IMR-90 (cell line): ENCODE measurements around the gene DUS1L. TPM values are rescaled to one million over a fixed set of nuclear protein-coding genes. Genes with fewer than 3 reads are reported as not detected.

Source experiments
- ATAC-seq: fragments of 200-7000 bp; cut with Tn5 transposase; 2 replicates; pipeline ENCODE4 v1.9.1; 2020; ENCODE audit warnings: low read depth, mild to moderate bottlenecking, moderate library complexity
- BruUV-seq: library from RNA; stranded (reverse); fragments of 400-500 nt; replicated peaks from 2 replicates; lab custom pipeline; 2021; lab: Mats Ljungman, UMichigan
- CTCF ChIA-PET: fragments of 300-600 bp; formaldehyde crosslinking; extraction: SDS; loops from one replicate; lab custom pipeline; 2021; ENCODE audit warnings: antibody characterized with exemption; lab: Yijun Ruan, JAX
- POLR2A ChIA-PET: fragments of 300-600 bp; sonication (Branson Sonifier 250); formaldehyde crosslinking; loops from one replicate; lab custom pipeline; 2022; ENCODE audit warnings: antibody characterized with exemption; ENCODE audit not compliant: unreplicated experiment; lab: Charles Lee
- DNase-seq: peaks from one replicate; pipeline ENCODE4 v3.0.0; 2013
- H2AFZ ChIP-seq: replicated peaks from 2 replicates; pipeline ENCODE3; 2013; ENCODE audit warnings: low read length, mild to moderate bottlenecking; ENCODE audit not compliant: poor library complexity
- H2AK5ac ChIP-seq: 2 replicates; pipeline ENCODE4 v1.6.1; 2013; ENCODE audit warnings: low read depth, low read length, inconsistent platforms
- H2AK9ac ChIP-seq: replicated peaks from 2 replicates; pipeline ENCODE3; 2013; ENCODE audit warnings: mild to moderate bottlenecking, low read depth, low read length, moderate library complexity; ENCODE audit not compliant: poor library complexity
- H2BK120ac ChIP-seq: 2 replicates; pipeline ENCODE4 v1.6.1; 2013; ENCODE audit warnings: low read depth, low read length, inconsistent platforms
- H2BK15ac ChIP-seq: 3 replicates; pipeline ENCODE4 v1.6.1; 2013; ENCODE audit warnings: low read depth, low read length, inconsistent platforms
- H2BK20ac ChIP-seq: 2 replicates; pipeline ENCODE4 v1.6.1; 2013; ENCODE audit warnings: low read depth, mild to moderate bottlenecking, inconsistent platforms, low read length, moderate library complexity
- H2BK5ac ChIP-seq: 2 replicates; pipeline ENCODE4 v1.6.1; 2013; ENCODE audit warnings: mild to moderate bottlenecking, low read depth, low read length, inconsistent platforms; ENCODE audit not compliant: poor library complexity, severe bottlenecking
- H3K14ac ChIP-seq: replicated peaks from 2 replicates; pipeline ENCODE4 v1.6.1; 2013; ENCODE audit warnings: low read depth, low read length, inconsistent platforms
- H3K18ac ChIP-seq: 2 replicates; pipeline ENCODE4 v1.6.1; 2013; ENCODE audit warnings: low read depth, low read length, control low read depth
- H3K23ac ChIP-seq: 2 replicates; pipeline ENCODE4 v1.6.1; 2013; ENCODE audit warnings: low read depth, low read length, inconsistent platforms
- H3K27ac ChIP-seq: 2 replicates; pipeline ENCODE4 v1.5.1; 2013; ENCODE audit warnings: mild to moderate bottlenecking, control low read depth, low read length; ENCODE audit not compliant: insufficient read depth
- H3K27me3 ChIP-seq: 2 replicates; pipeline ENCODE4 v1.6.1; 2013; ENCODE audit warnings: low read length; ENCODE audit not compliant: control insufficient read depth, insufficient read depth
- H3K36me3 ChIP-seq: 2 replicates; pipeline ENCODE4 v1.6.1; 2013; ENCODE audit warnings: low read length, mixed read lengths; ENCODE audit not compliant: control insufficient read depth, insufficient read depth
- H3K4ac ChIP-seq: 2 replicates; pipeline ENCODE4 v1.6.1; 2013; ENCODE audit warnings: low read depth, low read length, inconsistent platforms
- H3K4me1 ChIP-seq: 2 replicates; pipeline ENCODE4 v1.6.1; 2013; ENCODE audit warnings: low read length, mixed read lengths; ENCODE audit not compliant: control insufficient read depth, insufficient read depth
- H3K4me2 ChIP-seq: 2 replicates; pipeline ENCODE4 v1.6.1; 2013; ENCODE audit warnings: low read depth, mild to moderate bottlenecking, control low read depth, low read length, moderate library complexity
- H3K4me3 ChIP-seq: 2 replicates; pipeline ENCODE4 v1.5.1; 2013; ENCODE audit warnings: low read depth, mild to moderate bottlenecking, control low read depth, low read length, moderate library complexity; ENCODE audit not compliant: insufficient read depth
- H3K56ac ChIP-seq: 2 replicates; pipeline ENCODE4 v1.6.1; 2013; ENCODE audit warnings: low read length, inconsistent platforms; ENCODE audit not compliant: insufficient read depth; ENCODE audit errors: extremely low read depth
- H3K79me1 ChIP-seq, 2 experiments: 2 replicates each; pipeline ENCODE4 v1.6.1; 2013; ENCODE audit warnings: low read length in 2 of 2, inconsistent platforms in 1 of 2, low read depth in 1 of 2
- H3K9ac ChIP-seq: 2 replicates; pipeline ENCODE4 v1.6.1; 2013; ENCODE audit warnings: low read depth, low read length, control low read depth
- H3K9me1 ChIP-seq: 2 replicates; pipeline ENCODE4 v1.6.1; 2013; ENCODE audit warnings: low read length, inconsistent platforms; ENCODE audit not compliant: insufficient read depth
- H3K9me3 ChIP-seq: 2 replicates; pipeline ENCODE4 v1.6.1; 2013; ENCODE audit warnings: low read length; ENCODE audit not compliant: control insufficient read depth, insufficient read depth
- H4K20me1 ChIP-seq: 2 replicates; pipeline ENCODE4 v1.6.1; 2013; ENCODE audit warnings: low read length, inconsistent platforms; ENCODE audit not compliant: insufficient read depth
- H4K5ac ChIP-seq: 2 replicates; pipeline ENCODE4 v1.6.1; 2013; ENCODE audit warnings: mild to moderate bottlenecking, low read depth, low read length, control low read depth
- H4K8ac ChIP-seq, 2 experiments: 2 replicates each; pipeline ENCODE4 v1.6.1; 2013; ENCODE audit warnings: low read depth in 2 of 2, low read length in 2 of 2, control low read depth in 1 of 2, inconsistent platforms in 1 of 2
- H4K91ac ChIP-seq: 2 replicates; pipeline ENCODE4 v1.6.1; 2013; ENCODE audit warnings: low read depth, low read length, inconsistent platforms; ENCODE audit not compliant: insufficient read depth
- BHLHE40 ChIP-seq: fragments of 150-350 bp; IDR thresholded peaks from 2 replicates; pipeline ENCODE4 v1.6.1; 2016; ENCODE audit warnings: mild to moderate bottlenecking, low read depth, low read length
- CHD1 ChIP-seq: IDR thresholded peaks from 2 replicates; pipeline ENCODE4 v1.6.1; 2012; ENCODE audit warnings: low read depth, low read length, improper control_type of control experiment
- MXI1 ChIP-seq: IDR thresholded peaks from 2 replicates; pipeline ENCODE4 v1.6.1; 2012; ENCODE audit warnings: low read depth, mild to moderate bottlenecking, low read length, moderate library complexity, borderline replicate concordance
- RAD21 ChIP-seq: IDR thresholded peaks from 2 replicates; pipeline ENCODE4 v1.6.1; 2012; ENCODE audit warnings: low read length, improper control_type of control experiment
- WGBS, 2 experiments: methylation state at CpG; one replicate each; pipeline versions ENCODE4 v1.1.5 to v1.1.7; 2013; ENCODE audit warnings: missing lambda C conversion rate in 2 of 2; ENCODE audit not compliant: insufficient read length in 1 of 2; ENCODE audit errors: extremely low coverage in 2 of 2; 5-methylcytosine and 5-hydroxymethylcytosine counted together
- dilution Hi-C: fragments of 300-500 bp; cut with HindIII; formaldehyde crosslinking; loops from one replicate; pipeline ENCODE4 v1.14.3; 2018; ENCODE audit warnings: low sequenced_read_pairs; ENCODE audit not compliant: unreplicated experiment
- in situ Hi-C: fragments of 300-500 bp; cut with MboI; formaldehyde crosslinking; loops from 3 replicates; pipeline ENCODE4 v1.14.3; 2019; ENCODE audit warnings: low sequenced_read_pairs, inconsistent platforms, mixed read lengths
- intact Hi-C: fragments of 100-400 bp; cut with micrococcal nuclease; formaldehyde crosslinking; loops from 2 replicates; pipeline ENCODE4 v1.10.0; 2022
- polyA plus RNA-seq, 3 experiments: library from polyadenylated mRNA; depleted of rRNA; stranded (reverse); fragments of >200 nt; gene quantifications; 2 replicates each; pipeline ENCODE4 v1.2.3, GENCODE V29; 2012; ENCODE audit warnings: low replicate concordance in 1 of 3
- total RNA-seq: library from RNA; depleted of rRNA; stranded (reverse); fragments of >200 nt; gene quantifications from 2 replicates; pipeline ENCODE4 v1.2.3, GENCODE V29; 2012
- TF ChIP-seq, protein P1 (sequence below): conservative IDR thresholded peaks from 2 replicates; pipeline ENCODE4 v1.5.1; 2012; ENCODE audit warnings: mild to moderate bottlenecking, low read depth, low read length, improper control_type of control experiment

The DUS1L gene
- total and polyA plus RNA-seq, 2 of the 4 experiments (the other 2 are of a cell fraction): 29.0 to 76.9 TPM

DNA sequence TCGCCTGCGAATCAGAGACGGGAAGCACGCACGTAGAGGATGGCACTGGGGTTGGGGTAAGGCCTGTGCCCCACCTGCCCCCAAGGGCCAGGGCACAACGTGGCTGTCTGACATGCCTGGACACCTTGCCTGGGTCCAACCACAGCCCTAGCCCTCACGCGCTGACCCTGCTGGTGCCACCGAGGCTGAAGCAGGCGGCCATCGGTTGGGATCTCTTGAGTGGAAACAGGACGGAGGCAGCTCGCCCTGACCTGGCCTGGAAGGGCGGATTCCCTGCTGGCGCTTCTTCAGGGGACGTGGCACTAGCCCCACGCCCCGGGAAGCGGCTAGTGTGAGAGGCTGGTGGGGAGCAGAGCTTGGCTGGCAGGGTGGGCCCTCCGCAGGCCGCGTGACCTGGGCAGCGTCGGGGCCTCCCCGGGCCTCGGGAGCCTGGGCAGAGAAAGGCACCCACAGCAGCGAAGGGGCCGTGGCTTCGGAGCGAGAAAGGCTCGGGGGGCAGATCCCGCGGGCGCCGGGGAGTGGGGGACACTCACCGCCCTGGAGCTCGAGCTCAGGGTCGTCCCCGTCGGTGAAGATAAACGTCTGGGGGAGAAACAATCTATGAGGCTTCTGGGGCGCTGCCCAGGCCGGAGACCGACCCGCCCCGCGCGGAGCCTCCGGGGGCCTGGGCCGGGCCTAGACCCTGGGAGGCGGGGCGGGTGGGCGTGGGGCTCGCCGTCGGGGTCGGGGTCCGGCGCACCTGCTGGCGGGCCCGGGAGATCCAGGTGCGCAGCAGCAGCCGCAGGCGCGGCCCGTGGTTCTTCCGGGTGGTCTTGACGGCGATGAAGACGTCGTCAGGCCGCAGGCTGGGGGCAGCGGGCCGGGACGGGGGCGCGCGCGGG is 14.6 kb downstream of the DUS1L start:
- peaks cover 52% of the 10 kb centered on the region for H3K36me3 ChIP-seq
- in situ Hi-C loops (no loop called here), intact Hi-C loops (no loop called here), dilution Hi-C loops (no loop called here)
- no peaks in the 10 kb centered on the region for H3K27me3 ChIP-seq
- peak overlapping the region; percentile 96 for H2AK5ac ChIP-seq
- no peak overlapping the region for H2BK15ac ChIP-seq
- H3K4me2 ChIP-seq: peak overlapping the region; percentile 91
- H3K4me1 ChIP-seq: peaks cover 18% of the 10 kb centered on the region
- peak overlapping the region; percentile 100 for H2AK9ac ChIP-seq
- H3K4me3 ChIP-seq: peak overlapping the region; percentile 99
- peak overlapping the region; percentile 64 for H3K23ac ChIP-seq
- no peak overlapping the region for H3K56ac ChIP-seq
- no peak for DNase-seq
- H2BK5ac ChIP-seq: peak overlapping the region; percentile 63
- peak; percentile 35 for ATAC-seq
- H3K14ac ChIP-seq: peak overlapping the region; percentile 71
- no peak overlapping the region; the same call in 1 of the 2 replicates for H3K18ac ChIP-seq
- H4K91ac ChIP-seq: peak overlapping the region; percentile 23; the same call in 1 of the 2 replicates
- no peak overlapping the region; the same call in none of the 2 replicates for H2BK120ac ChIP-seq
- H3K9ac ChIP-seq: peak overlapping the region; percentile 65
- peaks cover 7% of the 10 kb centered on the region for H4K20me1 ChIP-seq
- H4K8ac ChIP-seq: peak overlapping the region; percentile 71 to 91; a peak in 3 of 4 replicates
- peak overlapping the region; percentile 81 for H4K5ac ChIP-seq
- TF ChIP-seq CHD1 (no peak), BHLHE40 (no peak), MXI1 (no peak), RAD21 (no peak)
- TF ChIP-seq, protein P1, sequence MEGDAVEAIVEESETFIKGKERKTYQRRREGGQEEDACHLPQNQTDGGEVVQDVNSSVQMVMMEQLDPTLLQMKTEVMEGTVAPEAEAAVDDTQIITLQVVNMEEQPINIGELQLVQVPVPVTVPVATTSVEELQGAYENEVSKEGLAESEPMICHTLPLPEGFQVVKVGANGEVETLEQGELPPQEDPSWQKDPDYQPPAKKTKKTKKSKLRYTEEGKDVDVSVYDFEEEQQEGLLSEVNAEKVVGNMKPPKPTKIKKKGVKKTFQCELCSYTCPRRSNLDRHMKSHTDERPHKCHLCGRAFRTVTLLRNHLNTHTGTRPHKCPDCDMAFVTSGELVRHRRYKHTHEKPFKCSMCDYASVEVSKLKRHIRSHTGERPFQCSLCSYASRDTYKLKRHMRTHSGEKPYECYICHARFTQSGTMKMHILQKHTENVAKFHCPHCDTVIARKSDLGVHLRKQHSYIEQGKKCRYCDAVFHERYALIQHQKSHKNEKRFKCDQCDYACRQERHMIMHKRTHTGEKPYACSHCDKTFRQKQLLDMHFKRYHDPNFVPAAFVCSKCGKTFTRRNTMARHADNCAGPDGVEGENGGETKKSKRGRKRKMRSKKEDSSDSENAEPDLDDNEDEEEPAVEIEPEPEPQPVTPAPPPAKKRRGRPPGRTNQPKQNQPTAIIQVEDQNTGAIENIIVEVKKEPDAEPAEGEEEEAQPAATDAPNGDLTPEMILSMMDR: no peak
- peaks cover 16 to 45% of the 10 kb centered on the region in 2 experiments for H3K79me1 ChIP-seq
- H2AFZ ChIP-seq: peak overlapping the region; percentile 91
- peak overlapping the region; percentile 87 for H3K4ac ChIP-seq
- ChIA-PET CTCF (no interaction called here), POLR2A (interaction anchor here (0.8 kb wide), 1 partner anchor 9 kb away, joined by 3 read pairs; no protein-coding TSS in a partner anchor)
- H3K9me3 ChIP-seq: no peaks in the 10 kb centered on the region
- no peak overlapping the region for H2BK20ac ChIP-seq
- no TSS peak for BruUV-seq
- 11% methylated on average over 42 of the region's 79 CpGs; no CpG with 5 or more reads in 1 of the 2 experiments for WGBS, 2 experiments
- H3K9me1 ChIP-seq: peaks cover 7% of the 10 kb centered on the region
- peak overlapping the region; percentile 58 for H3K27ac ChIP-seq
